HG03558 (cell line): Measurements from ENCODE around the gene WRAP73.

Experiments used
- ATAC-seq: cut with Tn5 transposase; IDR thresholded peaks from one replicate; pipeline ENCODE4 v1.9.1; 2021; ENCODE audit warnings: moderate number of reproducible peaks; ENCODE audit not compliant: unreplicated experiment; ENCODE audit errors: extremely low read depth

The WRAP73 gene

GRCh38 chr1:3651930-3652547, 2.1 kb upstream of the WRAP73 start, which contains the start of gene TP73:
TP73 (plus strand) TSS chr1:3652516; CDS start chr1:3682366, 29,850 bp downstream.
- ATAC-seq: no peak

GRCh38 chr1:3651026-3651929, 1.4 kb upstream of the WRAP73 start:
- no peak for ATAC-seq

- no peak for ATAC-seq
Observed at GRCh38 chr1:3650248-3651025, 534 bp upstream of the WRAP73 start.

- no peak for ATAC-seq
Observed at GRCh38 chr1:3646596-3646995, 3.3 kb downstream of the WRAP73 start.

GRCh38 chr1:3645666-3646355, 4.1 kb downstream of the WRAP73 start:
- ATAC-seq: no peak

GRCh38 chr1:3645247-3645646, 4.7 kb downstream of the WRAP73 start:
- ATAC-seq: no peak

- no peak for ATAC-seq
Observed at GRCh38 chr1:3644273-3644672, 5.6 kb downstream of the WRAP73 start.

- no peak for ATAC-seq
Observed at GRCh38 chr1:3642919-3643675, 6.8 kb downstream of the WRAP73 start.

- ATAC-seq: no peak
Observed at GRCh38 chr1:3641816-3642215, 8.1 kb downstream of the WRAP73 start.

- no peak for ATAC-seq
Observed at GRCh38 chr1:3641046-3641760, 8.7 kb downstream of the WRAP73 start.

GRCh38 chr1:3640121-3640837, 9.6 kb downstream of the WRAP73 start:
- no peak for ATAC-seq

GRCh38 chr1:3639397-3639911, 10.4 kb downstream of the WRAP73 start:
- ATAC-seq: no peak

GRCh38 chr1:3638676-3639075, 11.2 kb downstream of the WRAP73 start:
- no peak for ATAC-seq

GRCh38 chr1:3638027-3638426, 11.9 kb downstream of the WRAP73 start:
- no peak for ATAC-seq

- ATAC-seq: no peak
Observed at GRCh38 chr1:3636531-3636930, 13.4 kb downstream of the WRAP73 start.

GRCh38 chr1:3636080-3636479, 13.8 kb downstream of the WRAP73 start:
- ATAC-seq: no peak

- ATAC-seq: no peak
Observed at GRCh38 chr1:3634059-3634800, 15.7 kb downstream of the WRAP73 start.
